SK-N-MC (cell line): ENCODE results near the gene PRORP.
"Not testable (repeated sequence)": the region's sequence is repeated elsewhere in the genome, so short reads cannot be mapped to it uniquely, and the experiment has no call there.

Source experiments
- DNase-seq: peaks from one replicate; pipeline ENCODE4 v3.0.0-alpha.2; 2011; ENCODE audit warnings: low read depth, low spot score
- H3K27ac ChIP-seq: fragments of 200-600 bp; sonication (generic); 2 replicates; pipeline ENCODE4 v1.5.1; 2016; ENCODE audit warnings: mixed run types
- H3K36me3 ChIP-seq: fragments of 200-600 bp; sonication (generic); 2 replicates; pipeline ENCODE4 v1.6.1; 2017; ENCODE audit warnings: antibody characterized with exemption, low read length, mixed read lengths; ENCODE audit not compliant: insufficient read depth
- H3K4me3 ChIP-seq: fragments of 200-600 bp; sonication (generic); 2 replicates; pipeline ENCODE4 v1.5.1; 2016
- H3K9ac ChIP-seq: fragments of 200-600 bp; sonication (generic); 2 replicates; pipeline ENCODE4 v1.8.0; 2017; ENCODE audit warnings: mixed run types, mixed read lengths; ENCODE audit not compliant: insufficient read length
- H3K9me3 ChIP-seq: fragments of 200-600 bp; sonication (generic); 2 replicates; pipeline ENCODE4 v1.6.1; 2017; ENCODE audit warnings: low read depth, mild to moderate bottlenecking, antibody characterized with exemption, low read length, moderate library complexity, mixed read lengths
- EZH2 ChIP-seq: fragments of 200-600 bp; sonication (generic); IDR thresholded peaks from one replicate; pipeline ENCODE4 v1.6.1; 2017; ENCODE audit warnings: antibody characterized with exemption
- FOXP2 ChIP-seq: optimal IDR thresholded peaks from 2 replicates; pipeline ENCODE3; 2011; ENCODE audit warnings: mild to moderate bottlenecking, moderate library complexity; ENCODE audit not compliant: insufficient read depth; ENCODE audit errors: extremely low read length, control extremely low read depth
- POLR2AphosphoS5 ChIP-seq: IDR thresholded peaks from 2 replicates; pipeline ENCODE4 v1.6.1; 2012; ENCODE audit warnings: mild to moderate bottlenecking, low read depth, low read length, borderline replicate concordance

Gene PRORP

DNA sequence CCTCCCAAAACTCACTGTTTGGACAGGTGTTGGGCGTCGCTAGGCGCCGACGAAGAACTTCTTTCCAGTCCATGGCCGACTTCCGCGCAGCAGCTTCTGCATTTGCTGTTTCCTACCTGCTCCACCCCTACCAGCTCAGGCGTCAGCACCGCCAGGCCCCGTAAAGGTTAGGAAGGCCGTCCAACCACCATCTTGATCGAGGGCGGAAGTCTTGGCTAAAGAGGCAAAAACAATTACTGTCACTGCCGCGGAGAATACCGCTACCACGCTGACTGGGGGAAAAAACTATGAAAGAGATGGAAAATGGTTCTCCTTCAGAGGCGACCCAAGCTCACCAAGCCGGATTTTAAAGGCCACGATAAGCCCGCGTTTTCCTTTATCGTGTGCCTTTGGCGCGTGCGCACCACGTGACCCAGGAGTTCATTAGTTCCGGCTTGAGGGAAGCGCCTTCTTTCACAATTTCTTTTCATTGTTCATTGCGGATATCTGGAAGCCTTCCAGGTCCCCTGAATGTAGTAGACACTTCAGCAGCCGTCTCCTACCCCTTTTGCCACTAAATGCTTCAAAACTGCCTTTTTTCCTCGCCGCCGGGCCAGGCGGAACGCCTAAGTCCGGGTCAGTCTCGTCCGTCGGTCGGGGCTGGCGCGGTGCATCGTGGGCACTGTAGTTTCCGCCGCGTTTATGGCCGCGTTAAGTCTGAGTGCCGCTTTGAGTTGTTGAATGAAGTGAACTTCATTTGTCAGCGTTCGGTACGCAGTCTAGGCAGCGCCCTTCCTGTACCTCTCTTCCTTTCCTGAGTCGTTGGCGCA, at the start of gene PRORP, which contains the start of gene PPP2R3C:
Gene PRORP, plus strand, starts transcription at position 666 of the 809 bp plus-strand sequence. CDS start 694 bp downstream, outside the sequence.
Gene PPP2R3C, minus strand, starts transcription at position 104 of the 809 bp plus-strand sequence. Its CDS starts 31 bp downstream, at position 73.
- peaks cover 4% of the 10 kb centered on the region for H3K36me3 ChIP-seq
- peak within 1 kb of the TSS; percentile 98 for H3K27ac ChIP-seq
- H3K9me3 ChIP-seq: no peaks in the 10 kb centered on the region
- H3K9ac ChIP-seq: peak within 1 kb of the TSS; percentile 97
- no peak for TF ChIP-seq EZH2
- no peak for TF ChIP-seq FOXP2
- peak; percentile 70; the same call in 1 of the 2 replicates for TF ChIP-seq POLR2AphosphoS5
- DNase-seq: peak; percentile 87
- peak within 1 kb of the TSS; percentile 93 for H3K4me3 ChIP-seq

DNA sequence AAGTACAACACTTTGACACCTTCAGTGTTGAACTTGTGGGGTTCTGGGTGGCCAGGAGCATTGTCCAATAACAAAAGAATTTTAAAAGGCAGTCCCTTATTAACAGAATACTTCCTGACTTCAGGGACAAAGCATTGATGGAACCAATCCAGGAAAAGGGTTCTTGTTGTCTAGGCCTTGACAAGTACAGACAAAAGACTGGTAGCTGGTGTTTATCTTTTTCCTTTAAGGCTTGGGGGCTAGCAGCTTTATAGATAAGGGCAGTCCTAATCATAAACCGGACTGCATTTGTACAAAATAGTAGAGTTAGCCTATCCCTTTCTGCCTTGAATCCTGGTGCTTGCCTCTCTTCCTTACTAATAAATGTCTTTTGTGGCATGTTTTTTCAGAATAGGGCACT, 48.9 kb upstream of the PRORP start:
- Histone ChIP-seq H3K27ac (no peak overlapping the region), H3K9me3 (no peaks in the 10 kb centered on the region), H3K4me3 (no peak overlapping the region), H3K9ac (no peak overlapping the region), H3K36me3 (peaks cover 5% of the 10 kb centered on the region; the same call in 1 of the 2 replicates)
- DNase-seq: no peak
- TF ChIP-seq POLR2AphosphoS5 (no peak), EZH2 (no peak), FOXP2 (no peak)

DNA sequence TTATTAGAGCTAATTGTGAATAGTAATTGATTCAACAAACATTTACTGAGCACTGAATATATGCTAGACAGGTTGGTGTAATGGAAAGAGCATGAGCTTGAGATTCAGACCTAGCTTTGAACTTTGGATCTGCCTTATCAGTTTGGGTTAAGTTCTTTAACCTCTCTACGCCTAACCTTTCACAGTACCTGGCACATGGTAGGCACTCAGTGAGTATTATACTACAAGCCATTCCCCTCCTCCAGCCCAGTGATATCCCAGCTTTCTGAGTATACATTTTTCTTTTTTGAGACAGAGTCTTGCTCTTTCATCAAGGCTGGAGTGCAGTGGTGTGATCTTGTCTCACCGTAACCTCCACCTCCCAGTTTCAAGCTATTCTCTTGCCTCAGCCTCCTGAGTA, 44.3 kb upstream of the PRORP start:
- no peak for DNase-seq
- H3K36me3 ChIP-seq: peaks cover 7% of the 10 kb centered on the region; the same call in 1 of the 2 replicates
- no peak overlapping the region for H3K27ac ChIP-seq
- no peak overlapping the region for H3K4me3 ChIP-seq
- H3K9ac ChIP-seq: no peak overlapping the region
- no peaks in the 10 kb centered on the region for H3K9me3 ChIP-seq
- no peak for TF ChIP-seq EZH2
- TF ChIP-seq FOXP2: no peak
- TF ChIP-seq POLR2AphosphoS5: no peak

DNA sequence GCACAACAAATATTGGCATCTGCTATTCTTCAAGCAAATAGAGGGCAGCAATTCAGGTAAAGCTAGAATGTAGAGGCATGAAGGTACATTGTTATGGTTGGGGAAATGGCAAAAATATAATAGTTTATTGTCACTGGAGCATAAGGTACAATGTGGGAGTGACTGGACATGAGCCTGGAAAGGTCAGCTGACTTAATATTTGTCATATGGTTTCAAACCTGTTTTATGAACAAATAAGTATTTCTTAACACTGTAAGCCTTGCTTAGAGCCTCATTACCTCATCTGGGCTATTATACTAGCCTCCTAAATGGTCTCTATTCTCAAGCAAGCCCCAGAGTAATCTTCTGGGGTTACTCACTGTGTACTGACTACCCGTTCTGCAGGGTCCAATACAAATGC, 42.6 kb upstream of the PRORP start:
- Histone ChIP-seq H3K4me3 (no peak overlapping the region), H3K9me3 (no peaks in the 10 kb centered on the region), H3K36me3 (peaks cover 7% of the 10 kb centered on the region; the same call in 1 of the 2 replicates), H3K9ac (no peak overlapping the region), H3K27ac (no peak overlapping the region)
- DNase-seq: no peak
- TF ChIP-seq EZH2 (no peak), FOXP2 (no peak), POLR2AphosphoS5 (no peak)

DNA sequence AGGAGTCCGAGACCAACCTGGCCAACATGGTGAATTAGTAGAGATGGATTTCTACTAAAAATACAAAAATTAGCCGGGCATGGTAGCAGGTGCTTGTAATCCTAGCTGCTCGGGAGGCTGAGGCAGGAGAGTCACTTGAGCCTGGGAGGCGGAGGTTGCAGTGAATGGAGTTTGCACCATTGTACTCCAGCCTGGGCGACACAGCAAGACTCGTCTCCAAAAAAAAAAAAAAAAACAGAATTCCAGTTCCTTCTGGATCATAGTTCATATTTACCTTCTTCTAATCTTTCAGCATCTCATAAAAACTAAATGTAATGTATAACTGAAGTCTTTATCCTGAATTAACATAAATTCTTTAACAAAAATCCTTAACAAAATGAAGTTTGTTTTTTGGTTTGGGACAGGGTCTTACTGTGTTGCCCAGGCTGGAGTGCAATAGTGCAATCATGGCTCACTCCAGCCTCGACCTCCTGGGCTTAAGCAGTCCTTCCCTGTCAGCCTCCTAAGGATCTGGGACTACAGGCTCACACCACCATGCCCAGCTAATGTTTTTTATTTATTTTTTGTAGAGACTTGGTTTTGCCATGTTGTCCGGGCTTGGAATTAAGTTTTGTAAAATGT, 38.7 kb upstream of the PRORP start:
- no peaks in the 10 kb centered on the region for H3K9me3 ChIP-seq
- no peak overlapping the region for H3K4me3 ChIP-seq
- no peak overlapping the region for H3K9ac ChIP-seq
- DNase-seq: no peak
- no peak for TF ChIP-seq POLR2AphosphoS5
- no peak for TF ChIP-seq EZH2
- TF ChIP-seq FOXP2: no peak
- no peak overlapping the region for H3K27ac ChIP-seq
- H3K36me3 ChIP-seq: peaks cover 36% of the 10 kb centered on the region

DNA sequence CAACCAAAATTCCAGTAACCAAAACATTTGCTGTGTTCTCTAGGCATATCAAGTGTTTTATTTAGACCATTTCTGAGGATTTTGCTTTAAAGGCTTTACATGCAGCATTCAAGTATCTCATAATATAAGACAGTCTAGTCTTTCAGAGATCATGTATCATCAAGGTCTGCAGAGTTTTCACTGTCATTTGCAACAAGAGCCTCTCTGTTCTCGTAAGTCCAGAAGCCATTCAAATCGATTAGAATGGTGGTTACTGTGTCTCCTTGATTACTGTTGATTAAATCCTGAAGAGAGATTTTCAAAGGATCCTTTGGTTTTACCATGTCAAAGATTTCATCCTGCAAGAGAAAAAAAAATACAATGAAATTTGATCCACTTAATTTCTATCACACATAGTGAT, 36.9 kb upstream of the PRORP start:
- H3K9ac ChIP-seq: no peak overlapping the region
- peaks cover 41% of the 10 kb centered on the region for H3K36me3 ChIP-seq
- no peak for DNase-seq
- 0 out of 2 replicates have a peak overlapping the region, but pooled peaks have one; percentile 35 for H3K27ac ChIP-seq
- no peak overlapping the region for H3K4me3 ChIP-seq
- TF ChIP-seq EZH2 (no peak), POLR2AphosphoS5 (no peak), FOXP2 (no peak)
- no peaks in the 10 kb centered on the region for H3K9me3 ChIP-seq

DNA sequence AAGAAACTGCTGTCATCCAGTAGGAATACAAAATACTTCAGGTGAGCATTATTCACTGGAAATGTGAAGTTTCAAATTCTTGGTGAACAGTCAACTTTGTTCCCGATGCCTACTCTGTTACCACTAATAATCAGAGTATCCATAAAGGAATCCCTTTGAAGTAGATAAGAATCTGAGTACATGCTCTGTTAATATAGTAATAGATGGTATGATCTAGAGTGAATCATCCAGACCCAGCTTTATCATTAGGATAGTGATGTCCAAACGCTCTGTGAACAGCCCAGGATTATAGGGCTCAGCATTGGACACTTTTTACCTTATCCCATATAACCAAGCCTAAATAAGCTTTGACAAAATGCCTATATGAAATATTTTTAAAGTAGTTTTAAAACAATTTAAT, 33.8 kb upstream of the PRORP start:
- no peak for TF ChIP-seq EZH2
- no peak for TF ChIP-seq FOXP2
- no peak for TF ChIP-seq POLR2AphosphoS5
- no peak overlapping the region for H3K9ac ChIP-seq
- no peak for DNase-seq
- H3K36me3 ChIP-seq: peaks cover 49% of the 10 kb centered on the region
- H3K27ac ChIP-seq: peak overlapping the region; percentile 17; the same call in 1 of the 2 replicates
- H3K4me3 ChIP-seq: no peak overlapping the region
- H3K9me3 ChIP-seq: no peaks in the 10 kb centered on the region

DNA sequence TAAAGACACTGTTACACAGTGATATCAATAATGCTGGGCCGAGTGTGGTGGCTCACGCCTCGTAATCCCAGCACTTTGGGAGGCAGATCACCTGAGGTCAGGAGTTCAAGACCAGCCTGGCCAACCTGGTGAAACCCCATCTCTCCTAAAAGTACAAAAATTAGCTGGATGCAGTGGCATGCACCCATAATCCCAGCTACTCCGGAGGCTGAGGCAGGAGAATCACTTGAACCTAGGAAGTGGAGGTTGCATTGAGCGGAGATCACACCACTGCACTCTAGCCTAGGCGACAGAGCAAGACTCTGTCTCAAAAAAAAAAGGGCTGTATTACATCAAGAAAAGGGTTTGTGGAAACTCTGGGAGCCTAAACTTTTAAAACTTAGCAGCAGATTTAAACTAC, 27.7 kb upstream of the PRORP start:
- H3K9me3 ChIP-seq, H3K27ac ChIP-seq, H3K4me3 ChIP-seq, H3K9ac ChIP-seq, DNase-seq: not testable (repeated sequence)
- peaks cover 48% of the 10 kb centered on the region for H3K36me3 ChIP-seq

DNA sequence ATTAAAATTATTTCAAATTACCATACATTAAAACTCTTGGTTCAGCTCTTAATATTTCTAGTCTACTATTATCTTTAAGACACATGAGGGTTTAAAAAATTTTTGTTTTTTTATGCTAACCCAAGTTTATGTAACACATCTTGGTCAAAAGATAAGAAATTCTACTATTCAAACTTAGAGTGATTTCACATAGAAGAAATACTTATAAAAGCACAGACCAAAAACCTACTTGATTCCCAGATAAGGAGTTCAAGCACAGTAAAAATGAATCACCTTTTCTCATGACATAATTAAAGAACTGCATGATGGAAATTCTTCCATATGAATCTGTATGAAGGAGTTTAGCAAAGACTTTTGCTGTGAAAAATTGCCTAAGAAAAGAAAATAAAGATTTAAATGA, 14.5 kb upstream of the PRORP start:
- DNase-seq: no peak
- Histone ChIP-seq H3K9me3 (peaks cover 5% of the 10 kb centered on the region; the same call in 1 of the 2 replicates), H3K27ac (no peak overlapping the region), H3K4me3 (no peak overlapping the region), H3K9ac (no peak overlapping the region), H3K36me3 (peaks cover 47% of the 10 kb centered on the region)
- no peak for TF ChIP-seq POLR2AphosphoS5
- no peak for TF ChIP-seq EZH2
- no peak for TF ChIP-seq FOXP2
